Activated CD4-positive, alpha-beta memory T cell treated with anti-CD3 and anti-CD28 coated beads for 36 hours (primary cell): ENCODE results near the gene GABRD. TPM values are rescaled to one million over a fixed set of nuclear protein-coding genes. Genes with fewer than 3 reads are reported as not detected.

ENCODE experiments used
- CTCF ChIA-PET: fragments of 350-600 bp; sonication (Branson Sonifier 250); formaldehyde crosslinking; loops from one replicate; lab custom pipeline; 2021; ENCODE audit warnings: antibody characterized with exemption, inconsistent platforms; lab: Charles Lee
- POLR2A ChIA-PET: fragments of 350-600 bp; sonication (Branson Sonifier 250); formaldehyde crosslinking; loops from one replicate; lab custom pipeline; 2021; ENCODE audit warnings: antibody characterized with exemption; lab: Charles Lee
- DNase-seq: peaks from one replicate; pipeline ENCODE4 v3.0.0-alpha.2; 2020
- H3K27ac Mint-ChIP-seq: one replicate; pipeline ENCODE4 v1.8.0; 2021; ENCODE audit warnings: mixed read lengths
- H3K27me3 Mint-ChIP-seq: one replicate; pipeline ENCODE4 v1.8.0; 2021; ENCODE audit warnings: mixed read lengths
- H3K36me3 Mint-ChIP-seq: one replicate; pipeline ENCODE4 v1.8.0; 2021; ENCODE audit warnings: mixed read lengths
- H3K4me1 Mint-ChIP-seq: one replicate; pipeline ENCODE4 v1.8.0; 2021; ENCODE audit warnings: low read depth, mixed read lengths
- H3K4me3 Mint-ChIP-seq: one replicate; pipeline ENCODE4 v1.8.0; 2021; ENCODE audit warnings: mild to moderate bottlenecking, mixed read lengths
- H3K9me3 Mint-ChIP-seq: one replicate; pipeline ENCODE4 v1.8.0; 2021; ENCODE audit warnings: mixed read lengths
- intact Hi-C: fragments of 100-400 bp; cut with micrococcal nuclease; formaldehyde crosslinking; loops from one replicate; pipeline ENCODE4 v1.15.1; 2023
- total RNA-seq, 2 experiments: library from RNA; stranded (reverse); gene quantifications; one replicate each; pipeline ENCODE4 v1.2.3, GENCODE V29; 2021

The GABRD gene
- total RNA-seq, 2 experiments from 2014 or later: not detected

DNA sequence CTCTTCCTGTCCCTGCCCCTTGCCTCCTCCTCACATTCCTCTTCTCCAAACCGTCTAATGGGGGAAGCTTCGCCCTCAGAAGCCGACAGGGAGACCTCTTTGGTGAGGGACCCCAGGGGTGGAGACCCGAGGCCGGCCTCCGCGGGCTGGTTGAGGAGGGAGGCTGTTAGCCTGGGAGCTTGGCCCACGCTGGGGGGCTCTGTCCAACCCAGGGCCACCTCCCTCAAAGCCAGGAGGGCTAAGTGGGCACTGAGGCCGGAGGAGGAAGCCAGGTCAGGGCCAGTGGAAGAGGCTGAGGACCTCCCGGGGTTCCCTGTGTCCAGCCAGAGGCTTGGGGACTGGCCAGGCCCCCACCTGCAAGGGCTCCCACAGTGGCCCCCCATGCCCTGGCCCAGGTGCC lies 5.3 kb downstream of the GABRD start:
- Mint-ChIP-seq H3K36me3 (no peaks in the 10 kb centered on the region), H3K4me1 (no peaks in the 10 kb centered on the region), H3K9me3 (no peaks in the 10 kb centered on the region), H3K27ac (no peak overlapping the region), H3K4me3 (no peak overlapping the region), H3K27me3 (peaks cover 27% of the 10 kb centered on the region)
- ChIA-PET CTCF (interaction anchor here (2.5 kb wide), 1 partner anchor 20 kb away, joined by 9 read pairs; no protein-coding TSS in a partner anchor), POLR2A (no interaction called here)
- intact Hi-C loops: no loop called here
- no peak for DNase-seq

DNA sequence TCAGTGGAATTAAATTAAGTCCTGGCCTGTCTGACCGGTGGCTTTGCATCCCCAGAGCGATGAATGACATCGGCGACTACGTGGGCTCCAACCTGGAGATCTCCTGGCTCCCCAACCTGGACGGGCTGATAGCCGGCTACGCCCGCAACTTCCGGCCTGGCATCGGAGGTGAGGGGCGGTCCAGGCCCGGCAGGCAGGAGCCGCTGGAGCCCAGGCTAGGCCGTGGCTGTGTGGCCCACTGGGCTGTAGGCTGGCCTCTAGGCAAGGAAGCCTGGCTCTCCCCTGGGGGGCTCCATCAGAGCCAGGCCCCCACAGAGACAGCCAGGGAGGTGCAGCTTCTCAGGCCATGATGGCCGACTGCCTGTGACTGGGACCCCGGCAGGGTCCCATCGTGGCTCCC lies 5.7 kb downstream of the GABRD start:
- Mint-ChIP-seq H3K36me3 (no peaks in the 10 kb centered on the region), H3K9me3 (no peaks in the 10 kb centered on the region), H3K27me3 (peaks cover 27% of the 10 kb centered on the region), H3K4me1 (no peaks in the 10 kb centered on the region), H3K4me3 (no peak overlapping the region), H3K27ac (no peak overlapping the region)
- intact Hi-C loops: no loop called here
- ChIA-PET CTCF (interaction anchor here (2.5 kb wide), 1 partner anchor 20 kb away, joined by 9 read pairs; no protein-coding TSS in a partner anchor), POLR2A (no interaction called here)
- no peak for DNase-seq

DNA sequence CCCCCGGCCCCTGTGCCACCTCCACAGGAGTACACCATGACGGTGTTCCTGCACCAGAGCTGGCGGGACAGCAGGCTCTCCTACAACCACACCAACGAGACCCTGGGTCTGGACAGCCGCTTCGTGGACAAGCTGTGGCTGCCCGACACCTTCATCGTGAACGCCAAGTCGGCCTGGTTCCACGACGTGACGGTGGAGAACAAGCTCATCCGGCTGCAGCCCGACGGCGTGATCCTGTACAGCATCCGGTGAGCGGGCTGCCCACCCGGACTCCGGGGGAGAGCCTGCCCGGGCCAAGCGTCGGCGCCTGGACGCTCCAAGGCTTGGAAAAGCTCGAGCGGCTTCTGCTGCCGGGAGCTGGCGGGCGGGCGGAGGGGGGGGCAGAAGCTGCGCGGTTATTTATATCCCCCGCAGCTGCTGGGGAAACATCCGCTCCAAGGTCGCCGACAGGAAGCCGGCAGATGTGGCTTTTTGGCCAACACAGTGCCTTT lies 6.4 kb downstream of the GABRD start:
- no peak overlapping the region for H3K27ac Mint-ChIP-seq
- intact Hi-C loops: no loop called here
- peaks cover 24% of the 10 kb centered on the region for H3K27me3 Mint-ChIP-seq
- no peak overlapping the region for H3K4me3 Mint-ChIP-seq
- H3K4me1 Mint-ChIP-seq: no peaks in the 10 kb centered on the region
- no peaks in the 10 kb centered on the region for H3K9me3 Mint-ChIP-seq
- DNase-seq: no peak
- no peaks in the 10 kb centered on the region for H3K36me3 Mint-ChIP-seq
- ChIA-PET POLR2A (no interaction called here), CTCF (interaction anchor here (2.5 kb wide), 1 partner anchor 19 kb away, joined by 9 read pairs; no protein-coding TSS in a partner anchor)

DNA sequence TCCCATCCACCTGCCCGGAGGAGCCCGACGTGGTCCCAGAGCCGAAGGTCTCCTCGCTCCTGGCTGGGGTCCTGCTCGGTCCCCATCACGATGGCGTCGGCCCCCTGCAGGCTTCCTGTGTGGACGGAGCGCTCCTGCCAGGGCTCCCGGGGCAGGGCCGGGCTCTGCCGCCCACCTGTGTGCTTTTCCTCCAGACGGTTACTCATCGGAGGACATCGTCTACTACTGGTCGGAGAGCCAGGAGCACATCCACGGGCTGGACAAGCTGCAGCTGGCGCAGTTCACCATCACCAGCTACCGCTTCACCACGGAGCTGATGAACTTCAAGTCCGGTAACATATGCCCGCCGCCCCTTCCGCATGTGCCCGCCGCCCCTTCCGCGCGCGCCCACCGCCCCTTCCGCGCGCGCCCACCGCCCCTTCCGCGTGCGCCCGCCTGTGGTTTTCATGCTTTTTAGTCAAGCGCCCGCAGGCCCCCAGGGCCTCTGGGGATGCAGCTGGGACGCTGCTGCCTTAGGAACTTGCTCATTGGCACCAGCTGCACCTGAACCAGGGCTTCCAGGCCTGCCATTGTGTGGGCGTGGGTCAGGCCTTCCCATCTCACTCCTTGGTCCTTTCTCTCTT lies 8.9 kb downstream of the GABRD start:
- Mint-ChIP-seq H3K9me3 (no peaks in the 10 kb centered on the region), H3K4me1 (no peaks in the 10 kb centered on the region), H3K4me3 (no peak overlapping the region), H3K27ac (no peak overlapping the region), H3K27me3 (peaks cover 2% of the 10 kb centered on the region), H3K36me3 (no peaks in the 10 kb centered on the region)
- ChIA-PET POLR2A (no interaction called here), CTCF (no interaction called here)
- no peak for DNase-seq
- intact Hi-C loops: no loop called here

DNA sequence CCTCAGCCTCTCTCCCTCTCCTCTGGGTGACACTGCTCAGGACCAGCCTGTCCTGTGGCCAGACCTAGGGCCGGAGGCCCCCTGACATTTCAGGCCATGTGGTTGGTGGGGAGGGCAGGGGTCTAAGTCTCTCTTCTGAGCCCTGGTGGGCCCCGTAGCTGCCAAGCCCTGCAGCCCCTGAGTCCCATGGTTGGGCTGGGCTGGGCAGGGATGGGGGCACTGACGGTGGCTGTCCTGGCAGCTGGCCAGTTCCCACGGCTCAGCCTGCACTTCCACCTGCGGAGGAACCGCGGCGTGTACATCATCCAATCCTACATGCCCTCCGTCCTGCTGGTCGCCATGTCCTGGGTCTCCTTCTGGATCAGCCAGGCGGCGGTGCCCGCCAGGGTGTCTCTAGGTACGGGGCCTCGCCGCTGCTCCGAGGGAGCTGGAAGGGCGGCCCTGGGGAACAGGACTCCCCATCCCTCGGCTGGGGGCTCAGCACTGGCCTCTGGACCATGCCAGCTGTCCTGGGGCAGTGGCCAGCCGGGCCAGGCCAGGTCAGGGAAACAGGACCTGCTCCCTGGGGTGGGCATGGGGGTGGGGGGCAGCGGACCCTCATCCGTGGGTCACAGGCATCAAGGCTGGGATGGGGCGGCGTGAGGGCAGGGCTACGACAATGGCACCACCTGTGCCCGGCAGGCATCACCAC lies 9.9 kb downstream of the GABRD start:
- Mint-ChIP-seq H3K9me3 (no peaks in the 10 kb centered on the region), H3K4me1 (no peaks in the 10 kb centered on the region), H3K27me3 (peaks cover 1% of the 10 kb centered on the region), H3K27ac (no peak overlapping the region), H3K4me3 (no peak overlapping the region), H3K36me3 (no peaks in the 10 kb centered on the region)
- CTCF ChIA-PET: interaction anchor here (0.6 kb wide), 1 partner anchor 24 kb away, joined by 3 read pairs; no protein-coding TSS in a partner anchor
- intact Hi-C loops: no loop called here
- POLR2A ChIA-PET: no interaction called here
- DNase-seq: no peak

GRCh38 chr1:2029561-2029960 lies 10.4 kb downstream of the GABRD start:
- no peaks in the 10 kb centered on the region for H3K4me1 Mint-ChIP-seq
- ChIA-PET CTCF (interaction anchor here (0.6 to 2.6 kb wide), 2 partner anchors 15 to 24 kb away, joined by 3 to 10 read pairs; no protein-coding TSS in a partner anchor), POLR2A (no interaction called here)
- H3K27me3 Mint-ChIP-seq: peaks cover 1% of the 10 kb centered on the region
- H3K9me3 Mint-ChIP-seq: no peaks in the 10 kb centered on the region
- H3K36me3 Mint-ChIP-seq: no peaks in the 10 kb centered on the region
- intact Hi-C loops: no loop called here
- H3K4me3 Mint-ChIP-seq: no peak overlapping the region
- DNase-seq: no peak
- H3K27ac Mint-ChIP-seq: no peak overlapping the region

- ChIA-PET CTCF (interaction anchor here (0.6 to 2.6 kb wide), 2 partner anchors 15 to 25 kb away, joined by 3 to 10 read pairs; no protein-coding TSS in a partner anchor), POLR2A (no interaction called here)
- no peaks in the 10 kb centered on the region for H3K4me1 Mint-ChIP-seq
- intact Hi-C loops: no loop called here
- H3K9me3 Mint-ChIP-seq: no peaks in the 10 kb centered on the region
- no peaks in the 10 kb centered on the region for H3K36me3 Mint-ChIP-seq
- peaks cover 1% of the 10 kb centered on the region for H3K27me3 Mint-ChIP-seq
- DNase-seq: no peak
- no peak overlapping the region for H3K27ac Mint-ChIP-seq
- H3K4me3 Mint-ChIP-seq: no peak overlapping the region
These were observed 11.1 kb downstream of the GABRD start for GRCh38 chr1:2030076-2030871.

GRCh38 chr1:2031546-2032540 lies 12.7 kb downstream of the GABRD start:
- POLR2A ChIA-PET: no interaction called here
- no peak overlapping the region for H3K27ac Mint-ChIP-seq
- H3K4me3 Mint-ChIP-seq: no peak overlapping the region
- H3K27me3 Mint-ChIP-seq: peaks cover 1% of the 10 kb centered on the region
- H3K9me3 Mint-ChIP-seq: no peaks in the 10 kb centered on the region
- CTCF ChIA-PET: interaction anchor here (1.4 to 2.6 kb wide), 2 partner anchors 13 kb away, joined by 4 to 10 read pairs; no protein-coding TSS in a partner anchor
- no peak for DNase-seq
- H3K4me1 Mint-ChIP-seq: no peaks in the 10 kb centered on the region
- intact Hi-C loops: no loop called here
- H3K36me3 Mint-ChIP-seq: no peaks in the 10 kb centered on the region

DNA sequence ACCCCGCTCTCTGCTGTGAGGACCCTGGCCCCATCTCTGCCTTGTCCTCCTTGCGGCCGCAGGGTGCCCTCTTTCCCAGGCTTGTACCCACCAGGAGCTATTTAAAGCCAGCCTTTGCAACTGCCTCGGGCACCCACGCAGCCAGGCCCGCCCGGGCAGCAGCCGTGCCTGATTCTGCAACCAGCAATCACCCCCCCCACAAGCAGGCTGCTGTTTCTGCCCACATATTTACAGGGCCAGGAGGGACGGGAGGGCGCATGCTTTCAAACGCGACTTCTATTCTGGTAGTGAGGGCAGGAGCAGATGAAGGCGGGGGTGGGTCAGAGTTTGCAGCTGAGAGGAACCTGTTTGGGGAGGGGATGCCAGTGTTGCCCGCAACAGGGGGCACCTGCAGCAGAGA lies 13.6 kb downstream of the GABRD start:
- no peaks in the 10 kb centered on the region for H3K4me1 Mint-ChIP-seq
- H3K27me3 Mint-ChIP-seq: peaks cover 1% of the 10 kb centered on the region
- CTCF ChIA-PET: interaction anchor here (1.4 kb wide), 1 partner anchor 12 kb away, joined by 4 read pairs; no protein-coding TSS in a partner anchor

GRCh38 chr1:2033165-2033564 lies 14.0 kb downstream of the GABRD start:
- POLR2A ChIA-PET: no interaction called here
- intact Hi-C loops: no loop called here
- H3K4me3 Mint-ChIP-seq: no peak overlapping the region
- H3K4me1 Mint-ChIP-seq: no peaks in the 10 kb centered on the region
- CTCF ChIA-PET: interaction anchor here (1.4 kb wide), 1 partner anchor 12 kb away, joined by 4 read pairs; no protein-coding TSS in a partner anchor
- no peaks in the 10 kb centered on the region for H3K36me3 Mint-ChIP-seq
- peaks cover 1% of the 10 kb centered on the region for H3K27me3 Mint-ChIP-seq
- no peak overlapping the region for H3K27ac Mint-ChIP-seq
- H3K9me3 Mint-ChIP-seq: no peaks in the 10 kb centered on the region
- no peak for DNase-seq

More for the DNA sequence above, 13.6 kb downstream of the GABRD start:
- no peak overlapping the region for H3K4me3 Mint-ChIP-seq
- H3K36me3 Mint-ChIP-seq: no peaks in the 10 kb centered on the region
- DNase-seq: no peak
- H3K27ac Mint-ChIP-seq: no peak overlapping the region
- POLR2A ChIA-PET: no interaction called here
- no peaks in the 10 kb centered on the region for H3K9me3 Mint-ChIP-seq
- intact Hi-C loops: no loop called here

GRCh38 chr1:2036287-2036686 lies 17.1 kb downstream of the GABRD start:
- ChIA-PET CTCF (no interaction called here), POLR2A (no interaction called here)
- H3K27ac Mint-ChIP-seq: no peak overlapping the region
- H3K4me3 Mint-ChIP-seq: no peak overlapping the region
- peaks cover 1% of the 10 kb centered on the region for H3K27me3 Mint-ChIP-seq
- no peak for DNase-seq
- H3K4me1 Mint-ChIP-seq: no peaks in the 10 kb centered on the region
- no peaks in the 10 kb centered on the region for H3K9me3 Mint-ChIP-seq
- intact Hi-C loops: no loop called here
- H3K36me3 Mint-ChIP-seq: no peaks in the 10 kb centered on the region
